ENCODE measurements around the gene NAV2. TPM values are rescaled to one million over a fixed set of nuclear protein-coding genes. Genes with fewer than 3 reads are reported as not detected.

The NAV2 gene
- total RNA-seq, 1 donor from 2014 or later, result 9.6 TPM

DNA sequence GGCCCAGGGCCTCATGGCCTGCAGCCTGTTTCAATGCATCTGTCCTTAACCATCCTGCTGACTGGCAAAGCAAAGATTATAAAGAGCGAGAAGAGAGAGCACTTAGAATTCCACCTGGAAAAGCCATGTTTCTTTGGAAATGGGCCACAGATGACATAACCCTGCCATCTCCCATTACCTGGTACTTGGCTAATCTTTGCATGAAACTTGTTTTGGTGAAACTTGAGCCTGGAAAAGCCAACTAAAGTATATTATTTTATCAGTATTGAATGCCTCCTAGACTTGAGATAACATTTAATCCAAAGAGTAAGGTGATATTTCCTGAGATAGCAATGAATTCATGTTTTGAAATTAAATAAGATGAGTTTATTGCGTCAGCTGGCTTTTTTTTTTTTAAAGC, 72.6 kb downstream of the NAV2 start:
- TF ChIP-seq CTCF (IDR thresholded peaks at IDR 0.05), result no peak
- no peak for TF ChIP-seq EZH2phosphoT487 (IDR thresholded peaks at IDR 0.05)
- no peak for TF ChIP-seq EZH2 (IDR thresholded peaks at IDR 0.05)
- Mint-ChIP-seq H3K4me3 (no peak overlapping the region), H3K9me3 (peaks cover 9% of the 10 kb centered on the region), H3K27ac (no peak overlapping the region), H3K27me3 (ENCODE audit: insufficient read depth, low read depth) (peaks cover 6% of the 10 kb centered on the region), H3K4me1 (peaks cover 18% of the 10 kb centered on the region), H3K36me3 (peaks cover 4% of the 10 kb centered on the region)
- H4K20me1 ChIP-seq (ENCODE audit: low read depth), result peaks cover 26% of the 10 kb centered on the region
- H3K4me1 ChIP-seq, result peaks cover 23% of the 10 kb centered on the region
- peaks cover 19% of the 10 kb centered on the region for H3F3A ChIP-seq (ENCODE audit: low read depth)
- no peak overlapping the region for H2AFZ ChIP-seq (replicated peaks)
- no peak overlapping the region for H3K9ac ChIP-seq
- no peak for DNase-seq (ENCODE audit: low spot score)
- no peak overlapping the region for H3K27ac ChIP-seq
- peaks cover 65% of the 10 kb centered on the region for H3K79me2 ChIP-seq (ENCODE audit: low read depth)
- H3K9me3 ChIP-seq (ENCODE audit: low read depth), result no peaks in the 10 kb centered on the region
- no peak overlapping the region for H3K4me2 ChIP-seq
- no peak overlapping the region for H3K4me3 ChIP-seq
- H3K27me3 ChIP-seq, result no peaks in the 10 kb centered on the region
- no peaks in the 10 kb centered on the region for H3K36me3 ChIP-seq

DNA sequence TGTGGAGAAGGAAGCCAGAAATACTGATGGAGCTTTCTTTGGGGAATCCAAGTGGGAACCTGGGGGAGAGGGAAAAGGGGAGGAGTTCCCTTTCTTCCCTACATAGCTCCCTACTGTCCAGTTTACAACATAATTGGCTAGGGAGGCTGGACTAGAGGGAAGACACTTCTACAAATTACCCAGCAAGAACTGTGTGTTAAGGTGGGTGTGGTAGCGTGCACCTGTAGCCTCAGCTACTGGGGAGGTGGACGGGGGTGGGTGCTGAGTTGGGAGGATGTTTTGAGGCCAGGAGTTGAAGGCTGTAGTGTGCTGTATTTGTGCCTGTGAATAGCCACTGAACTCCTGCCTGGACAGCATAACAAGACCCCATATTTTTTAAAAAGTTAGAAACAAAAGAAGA, 74.0 kb downstream of the NAV2 start:
- Mint-ChIP-seq H3K4me1 (peaks cover 4% of the 10 kb centered on the region), H3K4me3 (no peak overlapping the region)
- H3K79me2 ChIP-seq (ENCODE audit: low read depth), result peaks cover 59% of the 10 kb centered on the region

GRCh38 chr11:19788435-19788834, 75.8 kb downstream of the NAV2 start:
- Mint-ChIP-seq H3K27ac (no peak overlapping the region), H3K27me3 (ENCODE audit: insufficient read depth, low read depth) (peaks cover 3% of the 10 kb centered on the region), H3K4me3 (no peak overlapping the region), H3K36me3 (no peaks in the 10 kb centered on the region), H3K9me3 (no peaks in the 10 kb centered on the region), H3K4me1 (peaks cover 9% of the 10 kb centered on the region)
- Histone ChIP-seq H3K27ac (no peak overlapping the region), H3K4me1 (peaks cover 9% of the 10 kb centered on the region), H3K9ac (no peak overlapping the region), H3F3A (ENCODE audit: low read depth) (peaks cover 11% of the 10 kb centered on the region), H4K20me1 (ENCODE audit: low read depth) (peaks cover 17% of the 10 kb centered on the region), H3K9me3 (ENCODE audit: low read depth) (no peaks in the 10 kb centered on the region), H3K79me2 (ENCODE audit: low read depth) (peaks cover 42% of the 10 kb centered on the region), H3K4me3 (no peak overlapping the region), H3K36me3 (no peaks in the 10 kb centered on the region), H2AFZ (replicated peaks) (no peak overlapping the region), H3K27me3 (no peaks in the 10 kb centered on the region), H3K4me2 (no peak overlapping the region)
- DNase-seq (ENCODE audit: low spot score), result no peak
- no peak for TF ChIP-seq EZH2 (IDR thresholded peaks at IDR 0.05)

More for the DNA sequence above, 74.0 kb downstream of the NAV2 start:
- Mint-ChIP-seq H3K36me3 (peaks cover 4% of the 10 kb centered on the region), H3K27ac (no peak overlapping the region), H3K27me3 (ENCODE audit: insufficient read depth, low read depth) (peaks cover 6% of the 10 kb centered on the region), H3K9me3 (peaks cover 9% of the 10 kb centered on the region)
- no peaks in the 10 kb centered on the region for H3K9me3 ChIP-seq (ENCODE audit: low read depth)
- no peaks in the 10 kb centered on the region for H3K36me3 ChIP-seq
- H3F3A ChIP-seq (ENCODE audit: low read depth), result peaks cover 5% of the 10 kb centered on the region
- H2AFZ ChIP-seq (replicated peaks), result no peak overlapping the region
- peaks cover 13% of the 10 kb centered on the region for H4K20me1 ChIP-seq (ENCODE audit: low read depth)
- peaks cover 10% of the 10 kb centered on the region for H3K4me1 ChIP-seq
- H3K9ac ChIP-seq, result no peak overlapping the region
- H3K27ac ChIP-seq, result no peak overlapping the region
- H3K27me3 ChIP-seq, result no peaks in the 10 kb centered on the region
- DNase-seq (ENCODE audit: low spot score), result no peak
- no peak overlapping the region for H3K4me2 ChIP-seq
- TF ChIP-seq CTCF (IDR thresholded peaks at IDR 0.05) (no peak), EZH2 (IDR thresholded peaks at IDR 0.05) (no peak), EZH2phosphoT487 (IDR thresholded peaks at IDR 0.05) (no peak)
- H3K4me3 ChIP-seq, result no peak overlapping the region

DNA sequence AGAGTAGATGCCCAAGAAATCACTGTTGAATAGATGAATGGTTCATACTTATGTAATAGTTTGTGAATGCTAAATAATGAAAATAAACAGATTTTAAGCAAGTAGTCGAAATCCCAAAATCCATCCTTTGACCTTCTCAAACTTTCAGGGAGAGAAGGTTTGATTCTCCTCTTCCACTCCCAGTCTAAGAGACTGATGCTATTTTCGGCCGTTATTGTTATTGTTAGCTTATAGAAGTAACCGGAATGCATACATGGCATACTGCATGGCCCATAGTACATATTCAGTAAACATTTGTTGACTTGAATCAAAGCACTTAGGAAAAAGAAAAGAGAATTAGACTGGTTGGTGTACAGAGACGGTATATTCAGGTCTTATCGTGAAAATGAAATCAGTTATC, 76.6 kb downstream of the NAV2 start:
- Mint-ChIP-seq H3K9me3 (no peaks in the 10 kb centered on the region), H3K27me3 (ENCODE audit: insufficient read depth, low read depth) (peaks cover 3% of the 10 kb centered on the region), H3K27ac (no peak overlapping the region), H3K4me3 (no peak overlapping the region), H3K4me1 (peaks cover 11% of the 10 kb centered on the region), H3K36me3 (no peaks in the 10 kb centered on the region)
- H3K27me3 ChIP-seq, result no peaks in the 10 kb centered on the region
- peaks cover 11% of the 10 kb centered on the region for H3F3A ChIP-seq (ENCODE audit: low read depth)
- peaks cover 17% of the 10 kb centered on the region for H4K20me1 ChIP-seq (ENCODE audit: low read depth)
- DNase-seq (ENCODE audit: low spot score), result no peak
- H3K36me3 ChIP-seq, result no peaks in the 10 kb centered on the region
- no peak overlapping the region for H2AFZ ChIP-seq (replicated peaks)
- no peak overlapping the region for H3K9ac ChIP-seq
- H3K9me3 ChIP-seq (ENCODE audit: low read depth), result no peaks in the 10 kb centered on the region
- H3K4me3 ChIP-seq, result no peak overlapping the region
- peaks cover 40% of the 10 kb centered on the region for H3K79me2 ChIP-seq (ENCODE audit: low read depth)
- no peak for TF ChIP-seq EZH2phosphoT487 (IDR thresholded peaks at IDR 0.05)
- no peak for TF ChIP-seq EZH2 (IDR thresholded peaks at IDR 0.05)
- TF ChIP-seq CTCF (IDR thresholded peaks at IDR 0.05), result no peak
- peaks cover 11% of the 10 kb centered on the region for H3K4me1 ChIP-seq
- no peak overlapping the region for H3K4me2 ChIP-seq
- H3K27ac ChIP-seq, result no peak overlapping the region

Measured in neural progenitor cell (in vitro differentiated cells).